ENCODE results near the gene EFCAB10. TPM values are rescaled to one million over a fixed set of nuclear protein-coding genes. Genes with fewer than 3 reads are reported as not detected.

Gene EFCAB10
- total and polyA plus RNA-seq, 2 of the 13 experiments (the other 11 are each of a cell fraction or from before 2014, with no cell fraction given) = 0.40 TPM; not detected in 1

DNA sequence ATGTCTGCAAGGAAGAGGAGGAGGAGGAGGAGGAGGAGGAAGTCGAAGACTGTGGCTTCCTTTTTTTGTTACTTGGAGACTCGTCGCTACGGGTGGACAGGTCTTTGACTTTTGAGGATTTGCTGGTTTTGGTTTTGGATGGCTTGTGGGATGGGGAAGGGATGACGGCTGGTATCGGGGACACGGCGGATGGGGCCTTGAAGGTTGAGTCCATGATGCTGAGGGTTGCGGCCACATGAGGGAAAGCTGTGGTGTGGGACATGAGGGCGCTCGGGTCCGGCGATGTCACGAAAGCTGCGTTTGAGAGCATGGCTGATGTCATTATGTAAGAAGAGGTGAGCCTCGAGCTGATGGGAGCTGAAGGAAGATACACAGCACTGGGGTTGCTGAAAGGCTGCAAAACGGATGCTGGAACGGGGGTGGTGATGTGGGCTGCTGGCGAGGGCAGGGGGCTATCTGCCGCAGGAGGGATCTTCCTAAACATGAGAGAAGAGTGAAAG lies 33.1 kb upstream of the EFCAB10 start:
- ChIA-PET POLR2A (no interaction called here), CTCF (ENCODE audit: low intra/inter-chr PET ratio, low total read pairs) (no interaction called here)
- Histone ChIP-seq H3K27ac (ENCODE audit: extremely low read length, insufficient read depth, low read length) (no peak overlapping the region), H3K4me3 (replicated peaks in 1 of 3; ENCODE audit: insufficient read depth in 1 of 3, low read depth in 2 of 3, low read length in 3 of 3) (no peak overlapping the region), H4K20me1 (ENCODE audit: insufficient read depth, low read length) (no peaks in the 10 kb centered on the region), H3K4me2 (ENCODE audit: low read depth, low read length) (no peak overlapping the region), H3K79me2 (ENCODE audit: insufficient read depth, low read length) (no peaks in the 10 kb centered on the region), H3K9me3 (ENCODE audit: low read length) (no peaks in the 10 kb centered on the region), H3K4me1 (ENCODE audit: insufficient read depth, low read length) (no peaks in the 10 kb centered on the region), H3K9ac (ENCODE audit: insufficient read depth, low read depth, low read length) (no peak overlapping the region), H3K27me3 (ENCODE audit: control insufficient read depth in 1 of 2, insufficient read depth in 2 of 2, low read length in 2 of 2) (no peaks in the 10 kb centered on the region), H2AFZ (ENCODE audit: low read length) (no peak overlapping the region), H3K36me3 (replicated peaks in 1 of 2; ENCODE audit: control insufficient read depth in 1 of 2, insufficient read depth in 2 of 2, low read length in 2 of 2) (peaks cover 2 to 3% of the 10 kb centered on the region in 2 experiments; a peak in 2 of 5 replicates)
- TF ChIP-seq SUZ12 (IDR thresholded peaks at IDR 0.05; ENCODE audit: low read depth, low read length) (no peak), ZNF615 (CRISPR knock-in tag; IDR thresholded peaks at IDR 0.05; ENCODE audit: borderline replicate concordance) (no peak), ISX (CRISPR knock-in tag; conservative IDR thresholded peaks at IDR 0.05) (no peak), HNF4A (CRISPR knock-in tag; IDR thresholded peaks at IDR 0.05) (no peak), KAT8 (CRISPR knock-in tag; IDR thresholded peaks at IDR 0.05) (no peak), ATAD3A (CRISPR knock-in tag; IDR thresholded peaks at IDR 0.05) (no peak), MXD4 (CRISPR knock-in tag; IDR thresholded peaks at IDR 0.05) (no peak), ZNF878 (CRISPR knock-in tag; IDR thresholded peaks at IDR 0.05) (no peak), ZNF451 (CRISPR knock-in tag; IDR thresholded peaks at IDR 0.05) (no peak)
- TF ChIP-seq, protein P1, sequence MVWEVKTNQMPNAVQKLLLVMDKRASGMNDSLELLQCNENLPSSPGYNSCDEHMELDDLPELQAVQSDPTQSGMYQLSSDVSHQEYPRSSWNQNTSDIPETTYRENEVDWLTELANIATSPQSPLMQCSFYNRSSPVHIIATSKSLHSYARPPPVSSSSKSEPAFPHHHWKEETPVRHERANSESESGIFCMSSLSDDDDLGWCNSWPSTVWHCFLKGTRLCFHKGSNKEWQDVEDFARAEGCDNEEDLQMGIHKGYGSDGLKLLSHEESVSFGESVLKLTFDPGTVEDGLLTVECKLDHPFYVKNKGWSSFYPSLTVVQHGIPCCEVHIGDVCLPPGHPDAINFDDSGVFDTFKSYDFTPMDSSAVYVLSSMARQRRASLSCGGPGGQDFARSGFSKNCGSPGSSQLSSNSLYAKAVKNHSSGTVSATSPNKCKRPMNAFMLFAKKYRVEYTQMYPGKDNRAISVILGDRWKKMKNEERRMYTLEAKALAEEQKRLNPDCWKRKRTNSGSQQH (CRISPR knock-in tag; IDR thresholded peaks at IDR 0.05; ENCODE audit: low read depth) = no peak
- in situ Hi-C loops (cut with HindIII; ENCODE audit: extremely low pct_ligation_motif_present, low pct_unique_long_range_greater_than_20kb) (no loop called here), intact Hi-C loops (cut with micrococcal nuclease; ENCODE audit: unreplicated experiment) (no loop called here)
- 92% methylated on average over 20 of the region's 20 CpGs for WGBS (ENCODE audit: low lambda C conversion rate)
- FAIRE-seq (no peak), ATAC-seq (no peak), DNase-seq (ENCODE audit: low spot score) (no peak)
- BruUV-seq (replicated peaks) = no TSS peak
